Suppressor macrophage (primary cell): ENCODE measurements around the gene PRC1.
"Not testable (repeated sequence)": the region's sequence is repeated elsewhere in the genome, so short reads cannot be mapped to it uniquely, and the experiment has no call there.

ENCODE experiments used
- DNase-seq, 4 experiments: peaks; one replicate each; pipeline ENCODE4 v3.0.0-alpha.2; 2020 to 2022
- total RNA-seq, 17 experiments: gene quantifications; one replicate each; lab custom pipeline; 2026; ENCODE audit warnings: mixed read lengths in 6 of 17, inconsistent platforms in 3 of 17; lab: John Stamatoyannopoulos, UW

PRC1 gene
- total RNA-seq = 0.05 to 2.3 (median 0.55) reads per million in 17 experiments

DNA sequence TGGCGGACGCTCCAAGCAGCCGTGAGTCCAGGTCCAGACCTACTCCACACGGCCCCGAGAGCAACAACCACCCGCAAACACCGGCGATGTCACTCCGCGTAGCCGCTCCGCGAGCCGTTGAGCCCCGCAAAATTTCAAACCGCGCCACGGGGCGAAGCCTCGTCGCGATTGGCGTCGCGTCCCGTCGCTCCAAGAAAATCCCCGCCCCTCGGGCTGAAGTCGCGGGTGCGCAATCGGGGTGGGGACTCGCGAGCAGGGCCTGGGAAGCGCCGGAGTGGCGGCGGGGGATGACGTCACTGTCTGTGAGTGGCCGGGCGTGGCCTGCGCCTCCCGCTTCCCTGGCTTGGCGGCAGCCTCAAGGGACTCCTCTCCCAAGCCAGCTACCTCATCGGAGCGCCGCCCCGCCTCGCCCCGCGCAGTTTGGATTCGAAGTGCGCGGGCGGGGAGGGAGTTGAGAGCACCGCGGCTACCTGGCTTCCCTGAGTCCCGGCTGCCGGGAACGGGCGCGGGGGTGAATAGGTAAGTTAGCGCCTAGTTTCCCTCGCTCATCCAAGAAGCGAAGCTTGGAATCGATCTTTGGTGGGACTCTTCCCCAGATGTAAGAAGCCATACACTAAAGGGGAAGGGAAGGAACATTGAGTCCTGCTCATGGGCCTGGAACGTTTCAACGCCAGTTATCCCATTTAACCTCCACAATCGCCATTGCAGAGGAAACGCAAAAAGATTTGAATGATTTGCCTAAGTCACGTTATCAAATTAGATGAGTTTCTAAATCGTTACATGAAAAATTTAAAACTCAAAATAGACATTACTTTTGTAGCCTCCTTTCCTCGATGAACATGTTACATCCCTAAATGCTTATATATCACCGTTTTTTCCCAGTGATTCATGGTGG is at the start of gene PRC1:
Gene PRC1, minus strand, starts transcription at position 119 of the 895 bp plus-strand sequence. Its CDS starts 118 bp downstream, at position 1.
- peak; percentile 99 for DNase-seq

GRCh38 chr15:91043202-91043874 is 49.0 kb upstream of the PRC1 start:
- DNase-seq = no peak

DNA sequence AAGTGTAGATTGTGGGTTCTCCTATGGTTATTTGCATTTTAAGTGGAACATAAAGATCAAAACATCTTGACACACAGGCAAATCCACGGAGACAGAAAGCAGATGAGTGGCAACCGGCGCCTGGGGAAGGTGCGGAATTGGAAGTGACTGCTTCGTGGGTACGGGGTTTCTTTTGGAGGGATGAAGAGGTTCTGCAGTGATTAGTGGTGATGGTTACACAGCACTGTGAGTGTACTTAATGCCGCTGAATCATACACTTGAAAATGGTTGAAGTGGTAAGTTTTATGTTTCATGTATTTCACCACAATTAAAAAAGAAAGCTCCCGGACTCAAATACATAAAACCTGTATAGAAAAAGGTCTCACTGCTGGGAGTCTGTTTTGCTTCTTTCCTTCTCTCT is 46.5 kb upstream of the PRC1 start:
- no peak for DNase-seq

DNA sequence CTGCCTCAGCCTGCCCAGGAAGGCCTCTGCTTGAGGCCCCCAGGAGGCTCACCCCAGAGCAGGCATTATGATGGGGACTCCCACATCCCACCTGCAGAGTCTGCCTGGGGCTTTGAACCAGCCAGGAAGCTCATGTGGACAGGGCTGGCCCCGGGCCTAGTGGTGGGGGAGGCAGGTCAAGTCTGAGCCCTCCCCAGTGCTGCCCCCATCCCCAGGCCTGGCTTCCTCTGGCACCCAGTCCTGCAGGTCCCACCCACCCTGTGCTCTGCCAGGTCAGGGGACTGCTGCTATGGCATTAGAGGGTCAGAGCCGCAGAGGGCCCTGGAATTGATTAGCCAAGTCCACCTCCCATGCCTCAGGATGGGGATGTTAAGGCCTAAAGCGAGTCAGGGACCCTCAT is 45.7 kb upstream of the PRC1 start:
- no peak for DNase-seq

- peak; percentile 42 to 67 (median 50) for DNase-seq
These were observed 38.8 kb upstream of the PRC1 start for GRCh38 chr15:91032919-91033803.

- no peak for DNase-seq
These were observed 37.5 kb upstream of the PRC1 start for GRCh38 chr15:91031796-91032195.

DNA sequence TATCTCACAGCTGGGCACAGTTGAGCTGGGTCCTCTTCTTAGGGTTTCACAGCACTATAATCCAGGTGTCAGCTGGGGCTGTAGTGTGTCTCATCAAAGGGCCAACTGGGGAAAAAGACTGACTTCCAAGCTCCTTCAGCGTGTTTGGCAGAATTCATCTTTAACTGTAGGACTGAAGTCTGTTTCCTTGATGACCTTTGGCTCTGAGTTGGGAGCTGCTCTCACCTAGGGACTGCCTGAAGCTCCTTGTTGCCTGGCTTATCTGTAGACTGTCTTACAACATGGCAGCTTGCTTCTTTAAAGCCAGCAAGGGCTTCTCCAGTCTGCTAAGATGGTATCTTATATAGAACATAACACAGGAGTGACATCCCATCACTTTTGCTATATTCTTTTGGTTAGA is 33.3 kb upstream of the PRC1 start:
- no peak for DNase-seq

DNA sequence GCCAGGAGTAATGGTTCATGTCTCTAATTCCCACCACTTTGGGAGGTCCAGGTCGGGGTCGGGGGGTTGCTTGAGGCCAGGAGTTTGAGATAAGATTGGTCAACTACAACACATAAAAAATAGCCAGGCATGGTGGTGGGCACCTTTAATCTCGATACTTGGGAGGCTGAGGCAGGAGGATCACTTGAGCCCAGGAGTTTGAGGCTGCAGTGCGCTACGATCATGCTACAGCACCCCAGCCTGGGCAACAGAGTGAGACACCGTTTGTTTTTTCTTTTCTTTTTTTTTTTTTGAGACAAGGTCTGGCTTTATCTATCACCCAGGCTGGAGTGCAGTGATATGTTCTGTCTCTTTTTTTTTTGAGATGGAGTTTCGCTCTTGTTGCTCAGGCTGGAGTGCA is 29.4 kb upstream of the PRC1 start:
- DNase-seq = no peak

GRCh38 chr15:91022832-91023129 is 28.4 kb upstream of the PRC1 start:
- no peak for DNase-seq

DNA sequence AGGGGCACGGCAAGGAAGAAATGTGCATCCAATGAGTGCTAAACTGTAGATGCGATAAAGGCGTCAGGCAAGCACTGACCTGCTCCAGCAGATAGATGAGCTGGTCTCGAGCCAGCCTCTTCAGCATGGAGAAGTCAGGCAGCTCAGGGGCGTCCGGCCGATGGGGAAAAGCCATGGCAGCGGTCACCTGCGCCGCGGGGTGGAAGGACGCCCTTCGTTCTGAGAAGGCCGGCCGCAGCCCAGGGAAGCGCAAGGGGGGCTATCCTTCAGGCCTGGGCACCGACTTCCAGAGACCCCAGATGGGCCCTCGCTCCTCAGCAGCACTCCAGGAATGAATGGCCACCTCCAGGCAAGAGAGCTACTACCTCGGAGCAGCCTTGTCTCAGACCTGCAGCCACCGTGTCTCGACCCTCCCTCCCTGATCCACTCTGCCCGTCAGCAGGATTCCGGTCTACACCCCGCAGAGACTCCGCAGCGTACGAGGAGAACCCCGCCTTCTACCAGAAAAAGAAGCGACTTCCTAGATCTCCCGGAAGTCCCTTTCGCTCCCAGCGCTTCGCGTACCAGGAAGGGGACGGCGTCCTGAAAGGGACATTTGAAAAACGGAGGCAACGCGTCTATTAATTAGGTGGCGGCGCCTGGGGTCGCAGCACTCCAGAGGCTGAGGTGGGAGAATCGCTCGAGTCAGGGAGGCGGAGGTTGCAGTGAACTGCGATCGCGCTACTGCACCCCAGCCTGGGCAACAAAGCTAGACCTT is 27.9 kb upstream of the PRC1 start, which contains the start of gene VPS33B:
Gene VPS33B, minus strand, starts transcription at position 520 of the 757 bp plus-strand sequence. Its CDS starts 345 bp downstream, at position 175.
- DNase-seq = peak; percentile 87 to 92 (median 91)

DNA sequence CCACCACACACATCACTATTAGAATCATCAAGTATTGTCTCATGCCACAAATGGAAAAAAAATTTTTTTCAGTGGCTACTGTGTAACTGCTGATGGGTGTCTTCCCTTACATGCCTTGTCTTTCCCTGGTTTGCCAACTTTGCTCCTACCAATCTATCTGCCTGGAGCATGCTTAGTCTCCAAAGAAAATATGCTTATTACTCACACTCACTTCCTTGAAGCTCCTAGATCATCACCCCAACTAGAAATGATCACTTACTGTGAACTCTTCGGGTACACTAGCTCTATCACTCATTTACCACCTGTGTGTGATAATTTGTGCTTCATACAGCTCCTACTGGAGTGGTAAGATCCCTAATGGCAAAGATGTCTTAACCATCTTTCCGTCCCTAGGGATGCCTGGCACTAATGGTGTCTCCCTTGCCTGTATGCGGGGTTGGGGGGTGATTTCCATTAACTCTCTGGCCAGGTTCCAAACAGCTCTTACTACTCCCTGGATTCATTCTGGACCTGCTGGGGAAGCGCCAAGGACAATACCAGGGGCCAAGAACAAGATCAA is 27.3 kb upstream of the PRC1 start:
- peak in 1 of 4 experiments; percentile 4 for DNase-seq

DNA sequence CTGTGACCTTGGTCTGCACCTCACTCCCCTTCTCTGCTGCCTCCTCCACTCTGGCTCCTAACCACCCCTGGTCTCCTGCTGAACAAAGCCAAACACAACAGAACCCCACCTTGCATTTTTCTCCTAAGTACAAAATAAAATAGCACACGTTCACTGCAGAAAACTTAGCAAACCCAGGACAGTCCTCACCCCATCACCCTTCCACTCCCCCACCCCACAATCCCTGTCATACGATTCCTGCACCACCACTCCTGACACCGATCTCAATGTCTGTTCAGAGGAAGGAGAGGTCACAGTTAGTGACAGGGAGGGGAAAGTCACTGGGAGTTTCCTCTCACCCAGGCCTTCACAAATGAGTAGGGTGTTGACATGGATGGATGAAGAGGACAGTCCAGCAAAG is 23.8 kb upstream of the PRC1 start:
- DNase-seq = no peak

GRCh38 chr15:91017716-91018115 is 23.4 kb upstream of the PRC1 start:
- DNase-seq = no peak

DNA sequence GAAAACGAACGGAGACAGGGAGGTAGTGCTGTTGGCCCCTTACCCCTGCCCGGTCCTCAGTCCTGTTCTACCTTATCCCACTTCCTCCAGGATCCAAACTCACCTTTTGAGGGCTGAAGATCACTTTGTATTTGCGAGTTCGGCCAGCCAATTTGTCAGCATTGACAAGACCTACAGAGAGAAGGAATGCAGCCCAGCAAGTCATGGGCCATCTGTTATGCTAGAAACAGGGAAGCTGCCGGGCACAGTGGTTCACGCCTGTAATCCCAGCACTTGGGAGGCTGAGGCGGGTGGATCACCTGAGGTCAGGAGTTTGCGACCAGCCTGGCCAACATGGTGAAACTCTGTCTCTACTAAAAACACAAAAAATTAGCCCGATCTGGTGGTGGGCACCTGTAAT is 19.4 kb upstream of the PRC1 start:
- DNase-seq = not testable (repeated sequence)

GRCh38 chr15:91007266-91007665 is 12.9 kb upstream of the PRC1 start:
- no peak for DNase-seq

- DNase-seq = no peak
These were observed 6.9 kb upstream of the PRC1 start for GRCh38 chr15:91001209-91001608.

GRCh38 chr15:90998737-90999136 is 4.4 kb upstream of the PRC1 start:
- DNase-seq = no peak

GRCh38 chr15:90994059-90994416 is 297 bp downstream of the PRC1 start:
- DNase-seq = peak in 2 of 4 experiments; percentile 27 to 39

- no peak for DNase-seq
These were observed 2.6 kb downstream of the PRC1 start for GRCh38 chr15:90991587-90992285.

- DNase-seq = no peak
These were observed 3.9 kb downstream of the PRC1 start for GRCh38 chr15:90990446-90990845.
